ENCODE measurements around the gene GFOD1. TPM values are rescaled to one million over a fixed set of nuclear protein-coding genes. Genes with fewer than 3 reads are reported as not detected.

GFOD1 gene
- total and polyA plus RNA-seq, 10 donors = 3.4 to 54.0 (median 32.5) TPM

GRCh38 chr6:13411484-13411883 lies 75.9 kb downstream of the GFOD1 start:
- Histone ChIP-seq H3K27me3 (replicated peaks in 1 of 7) (no peaks in the 10 kb centered on the region), H3K27ac (peak overlapping the region in 3 of 8 donors; percentile 22 to 39 (median 31)), H3K9me3 (no peaks in the 10 kb centered on the region), H3K4me1 (peaks cover 0 to 77% (median 32%) of the 10 kb centered on the region in 6 donors), H3K36me3 (peaks cover 0 to 10% (median 0%) of the 10 kb centered on the region in 6 donors), H3K4me3 (no peak overlapping the region)
- DNase-seq = no peak
- no peak for TF ChIP-seq POLR2AphosphoS5 (IDR thresholded peaks at IDR 0.05)
- no peak for TF ChIP-seq CTCF (IDR thresholded peaks at IDR 0.05 in 8 of 11, conservative IDR thresholded peaks at IDR 0.05 in 3 of 11)
- no peak for TF ChIP-seq POLR2A (IDR thresholded peaks at IDR 0.05)
- 70 to 89% (median 76%) methylated on average over 8 of the region's 8 CpGs for WGBS, 5 donors
- intact Hi-C loops (cut with DNase I; ENCODE audit: low total_unique reads) = no loop called here

- no peak for DNase-seq
- H3K27ac ChIP-seq = peak overlapping the region in 1 of 8 donors; percentile 39
- TF ChIP-seq CTCF (IDR thresholded peaks at IDR 0.05 in 8 of 11, conservative IDR thresholded peaks at IDR 0.05 in 3 of 11) = no peak
- TF ChIP-seq POLR2AphosphoS5 (IDR thresholded peaks at IDR 0.05) = no peak
- TF ChIP-seq POLR2A (IDR thresholded peaks at IDR 0.05) = no peak
- peaks cover 0 to 92% (median 35%) of the 10 kb centered on the region in 6 donors for H3K4me1 ChIP-seq
- intact Hi-C loops (cut with DNase I; ENCODE audit: low total_unique reads) = no loop called here
- H3K36me3 ChIP-seq = no peaks in the 10 kb centered on the region
- WGBS, 5 donors = 85 to 96% (median 86%) methylated on average over 2 of the region's 2 CpGs
- no peaks in the 10 kb centered on the region for H3K9me3 ChIP-seq
- H3K4me3 ChIP-seq = no peak overlapping the region
- H3K27me3 ChIP-seq (replicated peaks in 1 of 7) = no peaks in the 10 kb centered on the region
Observed at GRCh38 chr6:13409991-13410390, 77.4 kb downstream of the GFOD1 start.

GRCh38 chr6:13407709-13408695 lies 79.4 kb downstream of the GFOD1 start:
- H3K27ac ChIP-seq = peak overlapping the region in 6 of 8 donors; percentile 18 to 82 (median 70)
- H3K27me3 ChIP-seq (replicated peaks in 1 of 7) = no peaks in the 10 kb centered on the region
- WGBS, 5 donors = 64 to 84% (median 73%) methylated on average over 12 of the region's 12 CpGs
- TF ChIP-seq POLR2A (IDR thresholded peaks at IDR 0.05) (no peak), CTCF (IDR thresholded peaks at IDR 0.05 in 8 of 11, conservative IDR thresholded peaks at IDR 0.05 in 3 of 11) (no peak), POLR2AphosphoS5 (IDR thresholded peaks at IDR 0.05) (peak in 1 of 3 donors; percentile 58)
- H3K36me3 ChIP-seq = no peaks in the 10 kb centered on the region
- H3K4me1 ChIP-seq = peaks cover 0 to 89% (median 45%) of the 10 kb centered on the region in 6 donors
- intact Hi-C loops (cut with DNase I; ENCODE audit: low total_unique reads) = no loop called here
- DNase-seq = no peak
- no peak overlapping the region for H3K4me3 ChIP-seq
- H3K9me3 ChIP-seq = no peaks in the 10 kb centered on the region

- TF ChIP-seq POLR2AphosphoS5 (IDR thresholded peaks at IDR 0.05) (no peak), POLR2A (IDR thresholded peaks at IDR 0.05) (no peak), CTCF (IDR thresholded peaks at IDR 0.05 in 8 of 11, conservative IDR thresholded peaks at IDR 0.05 in 3 of 11) (no peak)
- H3K27ac ChIP-seq = peak overlapping the region in 6 of 8 donors; percentile 14 to 82 (median 70)
- 58 to 95% (median 75%) methylated on average over 3 of the region's 3 CpGs for WGBS, 5 donors
- no peaks in the 10 kb centered on the region for H3K27me3 ChIP-seq (replicated peaks in 1 of 7)
- H3K36me3 ChIP-seq = no peaks in the 10 kb centered on the region
- intact Hi-C loops (cut with DNase I; ENCODE audit: low total_unique reads) = no loop called here
- no peak for DNase-seq
- peaks cover 0 to 84% (median 41%) of the 10 kb centered on the region in 6 donors for H3K4me1 ChIP-seq
- H3K9me3 ChIP-seq = no peaks in the 10 kb centered on the region
- no peak overlapping the region for H3K4me3 ChIP-seq
Observed at GRCh38 chr6:13407368-13407708, 80.1 kb downstream of the GFOD1 start.
